ENCODE results near the gene C2orf68.
"Not testable (repeated sequence)": the region's sequence is repeated elsewhere in the genome, so short reads cannot be mapped to it uniquely, and the experiment has no call there.

Gene C2orf68, protein sequence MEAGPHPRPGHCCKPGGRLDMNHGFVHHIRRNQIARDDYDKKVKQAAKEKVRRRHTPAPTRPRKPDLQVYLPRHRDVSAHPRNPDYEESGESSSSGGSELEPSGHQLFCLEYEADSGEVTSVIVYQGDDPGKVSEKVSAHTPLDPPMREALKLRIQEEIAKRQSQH

DNA sequence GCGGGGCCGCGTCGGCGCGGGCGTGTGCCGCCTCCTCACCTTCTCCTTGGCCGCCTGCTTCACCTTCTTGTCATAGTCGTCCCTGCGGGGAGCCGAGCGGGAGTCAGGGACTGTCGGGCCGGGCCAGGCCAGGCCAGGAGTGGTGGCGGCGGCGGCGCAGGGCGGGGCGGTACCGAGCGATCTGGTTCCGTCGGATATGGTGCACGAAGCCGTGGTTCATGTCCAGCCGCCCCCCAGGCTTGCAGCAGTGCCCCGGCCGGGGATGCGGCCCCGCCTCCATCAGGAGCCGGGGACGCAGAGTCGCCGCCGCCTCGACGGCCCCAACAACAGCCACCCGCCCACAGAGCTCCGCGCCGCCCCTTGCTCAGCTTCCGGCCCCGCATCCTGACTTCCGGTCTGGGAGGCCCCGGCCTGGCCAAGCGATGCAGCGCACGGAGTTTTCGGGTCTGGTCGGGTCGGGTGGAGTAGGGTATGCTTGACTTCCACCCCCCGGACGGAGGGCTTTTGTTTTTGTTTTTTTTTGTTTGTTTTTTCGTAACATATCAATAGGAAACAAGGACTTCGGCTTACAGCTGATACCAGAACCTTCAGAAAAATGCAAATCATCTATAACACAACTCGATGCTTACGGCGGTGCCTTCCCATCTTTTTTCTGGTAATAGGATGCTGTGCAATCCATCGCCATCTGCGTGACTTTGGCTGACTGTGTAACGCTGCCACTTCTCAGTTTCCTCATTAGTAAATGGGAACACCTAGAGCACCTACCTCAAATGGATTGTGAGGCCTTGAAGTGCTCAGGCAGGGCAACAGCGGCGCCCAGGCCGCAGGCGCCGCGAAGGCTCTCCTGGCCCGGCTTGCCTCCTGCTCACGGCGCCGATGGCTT, at the start of gene C2orf68:
Gene C2orf68 (minus strand): TSS at position 362 of the 883 bp plus-strand sequence. CDS start 82 bp downstream, at position 280.
- DNase-seq, result peak; percentile 65

DNA sequence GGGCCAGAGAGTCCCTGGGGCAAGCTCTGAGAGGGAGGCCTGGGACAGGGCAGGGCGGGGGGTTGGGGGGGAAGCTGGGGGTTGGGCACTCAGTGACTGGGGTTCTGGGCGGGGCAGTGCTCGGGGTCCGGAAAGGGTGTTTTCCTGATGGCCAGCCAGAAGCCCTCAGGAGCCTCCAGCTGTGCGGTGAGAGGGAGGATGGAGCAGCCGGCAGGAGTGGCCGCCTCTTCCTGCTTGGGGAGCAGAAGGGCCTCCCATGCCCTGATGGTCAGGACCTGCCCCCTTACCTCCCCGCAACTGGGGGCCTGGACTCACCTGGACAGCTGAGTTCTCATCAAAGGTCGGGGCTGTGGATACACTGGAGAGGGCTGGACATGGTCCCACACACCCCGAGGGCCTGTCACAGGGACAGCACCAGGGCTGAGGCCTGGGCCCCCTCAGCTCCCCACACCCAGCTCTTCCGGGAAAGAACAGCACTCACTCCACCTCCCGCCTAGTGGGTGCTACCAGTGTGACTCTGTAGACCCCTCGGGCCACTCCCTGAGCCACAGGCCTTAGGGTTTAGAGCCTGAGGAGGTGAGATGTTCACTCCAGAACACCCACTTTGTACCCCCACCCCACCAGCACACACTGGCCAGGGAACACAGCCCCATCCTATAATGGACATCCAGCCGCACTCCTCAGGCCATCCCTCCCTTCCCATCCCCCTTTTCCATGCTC, 49.4 kb upstream of the C2orf68 start:
- no peak for DNase-seq

DNA sequence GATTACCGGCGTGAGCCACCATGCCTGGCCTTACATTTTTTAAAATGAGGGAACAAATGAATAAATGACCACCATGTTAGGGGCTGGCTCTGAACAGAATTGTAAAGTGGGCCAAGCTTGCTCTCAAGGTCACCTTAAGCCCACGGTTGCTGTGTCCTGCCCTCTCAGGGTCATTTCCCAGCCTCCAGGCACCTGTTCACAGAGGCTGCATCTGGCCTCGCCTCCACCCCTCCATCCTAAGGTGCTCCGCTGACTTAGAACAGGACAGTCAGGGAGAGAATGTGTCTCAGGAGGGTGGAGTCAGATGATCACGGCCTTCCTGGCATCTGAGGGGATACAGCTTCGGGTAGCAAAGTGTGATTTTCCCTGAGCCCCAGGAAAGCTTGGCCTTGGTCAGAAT, 48.9 kb upstream of the C2orf68 start:
- DNase-seq, result no peak

DNA sequence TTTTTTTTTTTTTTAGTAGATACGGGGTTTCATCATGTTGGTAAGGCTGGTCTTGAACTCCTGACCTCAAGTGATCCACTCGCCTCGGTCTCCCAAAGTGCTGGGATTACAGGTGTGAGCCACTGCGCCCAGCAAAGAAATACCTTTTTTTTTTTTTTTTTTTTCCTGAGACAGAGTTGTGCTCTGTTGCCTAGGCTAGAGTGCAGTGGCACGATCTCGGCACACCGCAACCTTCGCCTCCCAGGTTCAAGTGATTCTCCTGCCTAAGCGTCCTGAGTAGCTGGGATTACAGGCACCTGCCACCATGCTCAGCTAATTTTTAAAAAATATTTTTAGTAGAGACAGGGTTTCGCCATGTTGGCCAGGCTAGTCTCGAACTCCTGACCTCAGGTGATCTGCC, 48.4 kb upstream of the C2orf68 start:
- not testable (repeated sequence) for DNase-seq

DNA sequence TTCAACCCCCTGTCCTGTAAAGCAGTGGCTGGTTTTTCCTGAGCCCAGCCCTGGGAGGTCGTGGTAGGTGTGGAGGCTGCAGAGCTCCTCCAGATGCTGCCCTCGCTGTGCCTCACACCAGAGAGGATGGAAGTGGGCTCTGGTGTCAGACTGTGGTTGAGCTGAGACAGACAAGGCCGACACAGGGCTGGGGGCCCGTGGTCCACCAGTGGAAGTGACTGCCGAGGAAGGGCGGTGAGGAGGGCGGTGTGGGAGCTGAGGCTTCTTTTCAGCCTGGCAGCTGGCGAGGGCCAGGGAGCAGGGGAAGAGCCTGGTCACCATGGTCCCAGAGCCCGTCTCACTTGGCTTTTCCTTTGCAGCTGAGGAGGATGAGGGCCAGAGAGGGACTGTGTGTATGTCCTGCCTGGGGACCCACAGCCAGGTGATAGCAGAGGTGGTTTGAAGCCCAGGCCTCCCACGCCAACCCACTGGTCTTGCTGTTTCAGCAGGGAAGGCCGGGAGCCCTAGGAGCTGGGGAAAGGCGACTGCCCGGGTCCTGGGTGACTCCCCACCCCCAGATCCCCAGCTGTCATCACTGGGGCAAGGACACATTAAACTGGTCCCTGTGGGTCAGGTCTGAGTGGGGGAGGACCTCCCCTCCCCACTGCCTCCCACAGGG, 47.6 kb upstream of the C2orf68 start:
- no peak for DNase-seq

DNA sequence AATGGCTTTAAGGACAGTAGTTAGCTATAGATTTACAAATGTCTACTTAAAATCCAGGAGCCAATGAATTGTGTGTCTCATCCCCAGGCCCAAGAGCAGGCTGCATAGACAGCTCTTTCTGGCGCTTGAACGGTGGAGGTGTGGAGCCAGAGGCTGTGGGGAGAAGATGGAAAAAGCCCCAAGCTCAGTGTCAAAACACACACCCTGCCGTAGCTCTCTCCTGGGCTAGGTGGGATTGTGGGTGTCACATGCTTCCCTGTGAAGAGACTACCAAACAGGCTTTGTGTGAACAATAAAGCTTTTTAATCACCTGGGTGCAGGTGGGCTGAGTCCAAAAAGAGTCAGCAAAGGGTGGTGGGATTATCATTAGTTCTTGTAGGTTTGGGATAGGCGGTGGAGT, 45.5 kb upstream of the C2orf68 start:
- DNase-seq, result not testable (repeated sequence)

DNA sequence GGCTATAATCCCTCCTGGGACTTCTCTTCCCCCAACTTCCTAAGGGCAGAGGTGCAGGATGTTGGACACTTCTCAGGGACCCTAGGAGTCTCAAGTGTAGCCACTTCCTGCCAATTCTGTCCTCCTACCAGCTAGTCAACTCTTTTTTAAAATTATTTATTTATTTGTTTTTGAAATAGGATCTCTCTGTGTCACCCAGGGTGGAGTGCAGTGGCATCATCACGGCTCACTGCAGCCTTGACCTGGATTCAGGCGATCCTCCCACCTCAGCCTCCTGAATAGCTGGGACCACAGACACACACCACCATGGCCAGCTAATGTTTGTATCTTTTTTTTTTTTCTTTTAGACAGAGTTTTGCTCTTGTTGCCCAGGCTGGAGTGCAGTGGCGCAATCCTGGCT, 44.6 kb upstream of the C2orf68 start:
- DNase-seq, result no peak

DNA sequence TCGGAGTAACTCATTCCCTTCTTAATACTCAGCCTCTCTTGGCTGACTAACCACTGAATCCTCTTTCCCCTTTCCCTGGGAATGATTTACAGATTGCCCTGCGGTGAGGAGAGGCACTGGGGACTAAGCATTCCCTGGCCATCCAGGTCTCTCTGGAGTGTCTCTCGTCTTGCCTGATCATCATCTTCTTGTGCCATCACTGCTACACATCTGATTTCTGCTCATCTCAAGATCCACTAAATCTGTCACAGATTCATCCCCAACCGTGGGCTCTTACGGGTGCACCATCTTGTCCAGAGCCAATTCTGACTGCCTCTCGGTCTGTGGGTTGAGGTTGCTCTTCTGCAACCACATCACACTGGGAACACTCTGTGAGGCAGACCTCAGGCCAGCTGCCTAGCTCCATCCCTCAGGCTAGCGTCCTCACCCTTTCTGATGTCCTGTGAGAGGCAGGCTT, 44.1 kb upstream of the C2orf68 start:
- no peak for DNase-seq

DNA sequence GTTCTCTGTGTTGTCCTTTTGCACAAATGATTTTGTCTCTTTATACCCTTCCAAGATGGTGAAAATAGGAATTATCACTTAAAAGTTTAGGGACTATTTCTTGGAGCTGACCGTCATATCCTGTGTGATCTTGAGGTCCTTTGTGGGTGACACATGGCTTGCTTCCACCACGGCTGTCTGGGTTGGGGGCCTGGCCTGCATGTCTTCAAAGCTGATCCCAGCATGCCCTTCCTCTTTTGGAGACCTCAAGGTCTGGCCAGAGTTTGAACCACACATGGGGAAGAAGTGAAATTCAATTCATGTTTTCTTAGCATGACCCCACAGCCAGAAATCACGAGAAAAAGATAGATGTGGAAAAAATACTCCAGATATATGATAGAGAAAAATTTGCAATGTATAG, 42.1 kb upstream of the C2orf68 start:
- no peak for DNase-seq

DNA sequence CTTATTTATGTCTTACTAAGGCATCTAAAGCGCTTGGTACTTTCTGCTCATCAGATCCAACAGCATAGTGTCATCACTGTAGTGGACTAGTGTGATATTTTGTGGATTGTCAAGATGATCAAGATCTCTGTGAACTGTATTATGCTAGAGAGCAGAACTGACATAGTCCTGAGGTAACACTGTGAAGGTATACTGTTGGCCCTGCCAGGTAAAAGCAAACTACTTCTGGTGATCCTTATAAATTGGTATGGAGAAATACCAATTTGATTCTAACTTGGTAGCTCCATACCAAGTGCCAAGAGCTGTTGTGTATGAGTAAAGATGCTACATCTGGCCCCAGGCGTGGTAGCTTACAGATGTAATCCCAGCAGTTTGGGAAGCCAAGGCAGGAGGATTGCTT, 40.2 kb upstream of the C2orf68 start:
- no peak for DNase-seq

DNA sequence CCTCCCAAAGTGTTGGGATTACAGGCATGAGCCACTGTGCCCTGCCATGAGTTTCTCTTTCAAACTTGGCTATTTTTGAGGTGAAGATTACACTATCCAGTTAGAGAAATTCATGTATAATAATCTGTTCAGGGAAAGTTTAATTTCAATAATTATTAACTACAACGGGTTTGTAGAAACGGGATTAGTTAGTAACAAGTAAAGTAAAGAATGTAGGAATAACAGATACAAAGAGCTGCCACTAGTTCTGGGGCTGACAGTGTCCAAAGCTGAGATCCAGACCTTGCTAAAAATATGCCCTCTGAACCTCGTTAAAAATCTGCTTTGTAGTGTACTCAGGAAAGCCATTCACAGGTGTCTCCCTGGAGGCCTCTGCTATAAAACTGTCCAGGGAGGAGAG, 39.2 kb upstream of the C2orf68 start:
- DNase-seq, result no peak

DNA sequence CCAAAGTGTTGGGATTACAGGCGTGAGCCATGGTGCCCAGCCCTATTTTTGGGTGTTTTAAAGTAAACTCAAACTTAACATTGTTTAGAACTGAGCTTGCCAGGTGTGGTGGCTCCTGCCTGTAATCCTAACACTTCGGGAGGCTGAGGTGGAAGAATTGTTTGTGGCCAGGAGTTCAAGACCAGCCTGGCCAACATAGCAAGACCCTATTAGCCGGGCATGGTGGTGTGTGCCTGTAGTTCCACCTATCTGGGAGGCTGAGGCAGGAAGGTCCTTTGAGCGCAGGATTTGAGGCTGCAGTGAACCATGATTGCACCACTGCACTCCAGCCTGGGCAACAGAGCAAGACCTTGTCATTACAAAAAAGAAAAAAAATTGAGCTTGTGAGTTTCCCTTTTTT, 38.6 kb upstream of the C2orf68 start:
- DNase-seq, result no peak

DNA sequence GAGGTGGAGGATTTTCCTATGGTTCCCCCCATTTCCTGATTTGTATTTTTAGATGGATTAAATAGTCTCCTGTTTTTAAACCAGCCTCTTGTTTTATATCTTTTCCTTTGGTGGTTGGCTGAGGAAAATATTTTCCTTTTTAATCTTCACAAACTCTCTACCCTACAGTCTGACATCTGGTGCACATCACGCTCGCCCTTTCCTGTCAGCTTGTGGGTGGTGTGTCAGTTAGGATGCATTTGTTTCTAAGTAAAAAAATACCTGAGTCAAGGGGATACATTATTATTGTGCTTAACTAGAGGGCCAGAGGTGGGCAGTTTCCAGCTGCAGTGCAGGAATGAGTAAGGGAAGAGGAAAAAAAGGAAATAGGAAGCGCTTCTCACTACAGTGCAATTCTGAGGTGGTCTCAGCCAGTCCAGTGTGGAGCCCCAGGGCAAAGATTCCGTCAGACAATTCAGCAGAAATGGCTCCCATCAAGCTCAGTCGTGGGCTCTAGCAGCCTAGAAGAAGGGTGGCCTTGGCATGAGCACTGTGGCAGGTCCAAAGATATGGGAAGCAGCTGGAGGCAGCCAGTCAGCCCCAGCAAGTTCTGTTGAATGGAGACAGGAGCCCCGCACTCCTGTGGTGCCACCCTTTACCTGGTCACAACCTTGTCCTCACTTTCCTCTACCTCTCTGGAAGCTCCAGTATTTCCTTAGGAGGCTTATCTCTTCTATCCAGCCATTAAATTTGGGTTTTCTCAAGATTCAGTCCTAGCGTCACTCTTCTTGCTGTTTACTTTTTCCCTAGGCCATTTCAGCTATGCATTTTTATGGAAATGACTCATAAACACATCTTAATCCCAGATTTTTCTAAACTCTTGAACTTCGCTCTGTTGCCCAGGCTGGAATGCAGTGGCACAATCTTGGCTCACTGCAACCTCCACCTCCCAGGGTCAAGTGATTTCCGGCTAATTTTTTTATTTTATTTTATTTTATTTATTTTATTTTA, 37.6 kb upstream of the C2orf68 start:
- DNase-seq, result no peak

DNA sequence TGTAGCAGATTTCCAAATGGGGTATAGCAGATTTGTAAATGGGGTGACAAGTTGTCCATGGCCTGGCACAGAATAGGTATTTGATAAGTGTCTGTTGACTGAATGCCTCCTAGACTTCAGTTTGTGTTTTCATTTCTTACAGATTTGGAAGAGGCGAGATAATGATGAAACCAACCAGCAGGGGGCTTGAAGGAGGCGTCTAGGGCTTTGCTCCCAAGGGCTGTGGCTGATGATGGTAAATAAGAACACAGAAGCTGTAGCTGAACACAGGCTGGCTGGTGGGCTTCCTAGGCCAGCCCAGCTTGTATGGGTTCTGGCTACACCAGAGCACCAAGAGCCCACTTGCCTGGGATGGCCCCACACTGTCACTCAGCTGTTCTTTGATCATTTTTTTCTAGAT, 36.8 kb upstream of the C2orf68 start:
- DNase-seq, result no peak

DNA sequence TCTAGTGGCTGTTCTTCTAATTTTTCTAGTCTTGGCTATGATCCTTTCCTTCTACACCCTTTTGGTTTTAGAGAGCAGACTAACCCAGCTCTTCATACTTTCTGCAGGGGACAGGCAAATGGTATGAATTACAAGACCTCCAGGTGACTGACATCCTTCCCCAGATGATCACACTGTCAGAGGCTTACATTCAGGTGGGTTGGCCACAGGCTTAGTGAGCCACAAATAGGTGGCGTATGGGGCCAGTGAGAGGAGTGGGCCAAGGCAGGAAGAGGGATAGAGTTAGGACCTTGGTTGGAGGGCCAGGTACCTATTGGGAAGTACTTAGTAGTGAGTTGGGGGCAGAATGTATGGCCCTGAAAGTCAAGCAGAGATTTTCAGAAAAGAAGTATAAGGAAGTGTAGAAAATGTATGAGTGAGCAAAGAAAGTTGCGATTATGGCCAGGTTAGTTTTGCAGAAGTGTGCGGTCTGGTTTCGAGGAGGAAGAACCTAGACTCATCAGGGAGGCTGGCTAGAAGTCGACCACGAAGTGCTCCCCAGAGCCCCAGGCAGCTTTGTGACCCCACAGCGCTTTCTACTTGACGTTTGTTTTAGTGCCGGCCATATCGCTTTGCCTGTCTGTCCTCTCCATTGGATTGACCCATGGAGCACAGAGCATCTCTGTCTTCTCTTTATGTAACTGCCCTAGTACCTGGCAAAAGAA, 36.1 kb upstream of the C2orf68 start:
- no peak for DNase-seq

DNA sequence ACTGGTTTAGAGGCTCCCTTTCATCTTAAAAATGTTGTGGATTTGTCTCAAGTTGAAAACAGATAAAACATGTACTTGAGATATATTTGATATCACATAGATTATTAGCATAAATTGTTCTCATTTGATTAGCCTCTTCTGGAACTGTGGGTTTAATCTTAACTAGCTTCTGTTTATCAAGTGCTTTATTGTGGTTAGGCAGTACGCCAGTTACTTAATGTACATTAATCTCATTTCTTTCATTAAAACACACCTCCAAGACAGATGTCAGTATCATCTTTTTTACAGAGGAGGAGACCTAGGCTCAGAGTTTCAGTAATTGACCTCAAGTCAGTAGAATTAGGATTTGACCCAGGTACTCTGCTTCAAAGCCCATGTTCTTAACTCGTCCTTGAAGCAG, 34.3 kb upstream of the C2orf68 start:
- no peak for DNase-seq

DNA sequence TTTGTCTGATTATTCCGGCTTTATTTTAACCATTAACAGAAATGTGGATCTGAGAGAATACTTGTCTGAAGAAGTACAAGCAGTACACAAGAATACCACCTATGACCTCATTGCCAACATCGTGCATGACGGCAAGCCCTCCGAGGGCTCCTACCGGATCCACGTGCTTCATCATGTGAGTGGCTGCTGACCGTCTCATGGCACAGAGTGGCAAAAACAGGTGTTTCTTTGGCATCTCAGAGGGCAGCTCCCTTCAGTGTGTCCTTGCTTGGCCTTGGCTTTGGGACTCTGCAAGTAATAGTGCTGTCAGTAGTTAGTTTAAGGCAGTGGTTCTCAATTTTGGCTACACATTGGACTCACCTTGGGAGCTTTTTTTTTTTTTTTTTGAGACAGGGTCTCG, 33.0 kb upstream of the C2orf68 start:
- DNase-seq, result no peak

DNA sequence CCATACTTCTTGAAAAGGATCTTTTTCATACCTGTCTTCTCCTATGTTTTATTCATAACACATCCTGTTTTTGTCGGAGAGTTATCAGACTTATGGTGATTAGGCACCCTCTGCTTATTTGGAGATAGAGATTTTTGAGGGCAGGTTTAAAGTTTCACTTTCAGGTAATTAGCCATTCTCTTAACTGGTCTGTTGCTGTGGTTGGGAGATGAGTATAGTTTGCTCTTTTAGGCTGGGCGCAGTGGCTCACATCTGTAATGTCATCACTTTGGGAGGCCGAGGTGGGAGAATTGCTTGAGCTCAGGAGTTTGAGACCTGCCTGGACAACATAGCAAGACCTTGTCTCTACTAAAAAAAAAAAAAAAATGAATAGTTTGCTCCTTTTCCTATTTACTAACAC, 30.9 kb upstream of the C2orf68 start:
- DNase-seq, result no peak

DNA sequence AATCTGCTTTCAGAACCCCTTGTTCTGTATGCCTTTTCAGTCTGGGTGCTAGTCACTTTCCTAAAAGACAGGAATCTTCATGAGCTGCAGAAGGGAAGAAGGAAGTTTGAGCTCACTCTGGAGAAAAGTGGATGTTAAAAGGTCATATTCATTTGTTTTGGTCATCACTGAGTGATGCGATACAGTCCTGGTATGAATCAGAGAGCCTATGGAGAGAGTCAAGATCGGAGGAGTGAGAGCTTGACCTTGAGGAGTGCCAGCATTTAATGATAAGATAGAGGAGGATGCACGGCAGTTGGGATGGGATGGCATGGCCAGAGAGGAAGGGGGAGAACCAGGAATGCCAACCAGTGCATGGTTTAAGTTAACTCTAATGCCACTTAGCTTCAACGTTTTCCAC, 23.8 kb upstream of the C2orf68 start:
- DNase-seq, result no peak

DNA sequence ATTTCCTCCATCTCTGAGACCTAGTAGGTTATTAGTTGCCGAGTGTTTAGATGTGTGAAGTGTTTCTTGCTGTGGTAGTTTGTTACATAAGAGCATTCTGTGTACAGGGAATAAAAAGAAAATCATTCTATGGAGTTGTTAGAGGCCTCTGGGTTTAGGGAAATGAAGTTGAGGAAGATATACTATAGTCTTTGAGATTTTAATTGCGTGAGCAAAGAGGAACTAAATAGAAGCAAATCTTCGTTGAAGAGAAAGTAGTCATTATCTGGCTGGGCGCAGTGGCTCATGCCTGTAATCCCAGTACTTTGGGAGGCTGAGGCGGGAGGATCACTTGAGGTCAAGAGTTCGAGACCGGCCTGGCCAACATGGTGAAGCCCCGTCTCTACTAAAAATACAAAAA, 23.1 kb upstream of the C2orf68 start:
- no peak for DNase-seq

DNA sequence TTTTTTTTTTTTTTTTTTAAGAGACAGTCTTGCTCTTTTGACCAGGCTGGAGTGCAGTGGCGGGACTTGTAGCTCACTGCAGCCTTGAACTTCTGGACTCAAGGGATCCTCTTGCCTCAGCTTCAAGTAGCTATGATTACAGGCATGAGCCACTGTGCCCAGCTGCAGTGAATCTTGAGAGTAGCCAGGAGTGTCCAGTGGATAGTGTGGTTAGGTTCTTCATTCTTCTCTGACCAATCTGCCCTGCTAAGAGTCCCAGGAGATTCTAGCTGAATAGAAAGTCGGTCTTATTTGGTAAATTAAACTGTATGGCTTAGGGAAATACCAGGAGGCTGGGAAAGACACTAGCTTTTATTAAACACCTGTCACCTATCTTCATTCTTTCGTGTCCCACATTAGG, 19.4 kb upstream of the C2orf68 start:
- no peak for DNase-seq
